NCI-H510A (cell line): ENCODE data around the gene EXOSC5.
A peak's percentile ranks its signal among the peaks of the same experiment; 100 is the strongest.

Source experiments
- DNase-seq: peaks from one replicate; lab custom pipeline; 2025; lab: John Stamatoyannopoulos, UW

The EXOSC5 gene

DNA sequence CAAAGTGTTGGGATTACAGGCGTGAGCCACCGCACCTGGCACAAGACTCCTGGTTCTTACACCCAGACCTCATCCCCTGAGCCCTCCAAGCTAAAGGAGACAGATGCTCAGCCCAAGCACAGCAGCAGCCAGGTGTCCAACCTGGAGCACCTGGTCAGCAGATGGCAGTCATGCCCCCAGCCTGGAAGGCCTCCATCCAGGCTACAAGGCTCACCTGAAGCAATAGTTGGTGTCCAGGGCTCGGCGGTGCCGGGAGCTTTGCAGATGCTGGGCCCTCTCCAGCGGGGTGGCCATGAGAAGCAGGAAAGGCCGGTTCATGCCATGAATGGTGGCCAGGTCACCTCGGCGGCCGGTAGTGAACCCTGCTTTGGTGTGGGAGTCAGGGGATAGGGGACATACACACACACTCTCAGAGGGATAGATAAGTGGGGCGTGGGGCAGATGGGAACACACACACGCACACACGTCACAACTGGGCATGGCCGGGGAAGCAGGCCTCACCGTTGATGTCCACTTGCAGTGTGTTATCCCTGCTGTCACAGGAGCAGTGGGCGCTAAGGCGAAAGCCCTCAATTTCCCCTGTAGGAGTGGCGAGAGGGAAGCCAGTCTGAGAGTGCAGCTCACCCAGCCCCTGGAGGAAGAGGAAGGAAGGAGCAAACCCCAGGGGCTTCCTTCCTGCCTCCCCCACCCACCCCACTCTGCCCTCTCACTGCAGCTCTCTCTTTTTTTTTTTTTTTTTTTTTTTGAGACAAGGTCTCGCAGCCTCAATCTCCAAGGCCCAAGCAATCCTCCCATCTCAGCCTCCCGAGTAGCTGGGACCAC, 55.3 kb downstream of the EXOSC5 start:
- peak; percentile 29 for DNase-seq

DNA sequence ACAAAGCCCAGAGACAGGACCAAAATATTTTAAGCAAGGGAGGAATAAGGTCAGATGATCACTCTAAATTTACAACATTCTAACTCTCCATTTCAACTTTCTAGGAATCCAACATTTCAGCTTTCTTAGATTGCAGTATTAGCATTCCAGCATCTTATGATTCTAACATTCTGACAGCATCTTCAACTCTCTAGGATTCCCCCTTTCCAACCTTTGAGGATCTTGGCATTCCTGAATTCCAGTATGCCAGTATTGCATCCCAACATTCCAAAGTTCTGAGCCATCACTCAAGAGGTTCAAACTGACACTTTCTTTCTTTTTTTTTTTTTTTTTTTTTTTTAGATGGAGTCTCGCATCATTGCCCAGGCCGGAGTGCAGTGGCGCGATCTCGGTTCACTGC, 57.2 kb downstream of the EXOSC5 start:
- DNase-seq, result no peak
